Vagina (tissue), 2 donors: ENCODE measurements around the gene CCDC138.

Source experiments
- CTCF ChIP-seq, 3 experiments: fragments of 450-650 bp in 2 of 3; fragments of 200-600 bp in 1 of 3; sonication (generic) in 1 of 3; IDR thresholded peaks; one replicate each; pipeline ENCODE4 v1.5.1; 2017 to 2019; ENCODE audit warnings: antibody characterized with exemption in 3 of 3, mild to moderate bottlenecking in 2 of 3, moderate library complexity in 2 of 3
- POLR2A ChIP-seq, 2 donors: fragments of 450-650 bp; IDR thresholded peaks; one replicate each; pipeline ENCODE4 v1.6.1; 2017; ENCODE audit warnings: antibody characterized with exemption in 2 of 2, mild to moderate bottlenecking in 2 of 2, moderate library complexity in 2 of 2

- TF ChIP-seq POLR2A (IDR thresholded peaks at IDR 0.05) (no peak), CTCF (IDR thresholded peaks at IDR 0.05) (no peak)
These were observed 36.7 kb downstream of the CCDC138 start for GRCh38 chr2:108823286-108823685.
